A549 (cell line): ENCODE results near the gene ALAS1. TPM values are rescaled to one million over a fixed set of nuclear protein-coding genes. Genes with fewer than 3 reads are reported as not detected.

Experiments used
- ATAC-seq, 2 experiments: fragments of 200-7000 bp in 1 of 2; fragments of >200 bp in 1 of 2; cut with Nextera tagmentation in 1 of 2; cut with Tn5 transposase in 1 of 2; 3 replicates each; pipeline versions ENCODE4 v1.8.0 to v1.9.1; 2018 to 2020; ENCODE audit warnings: mild to moderate bottlenecking in 1 of 2, moderate library complexity in 1 of 2
- CTCF ChIA-PET: fragments of 300-600 bp; sonication (Branson Sonifier 250); formaldehyde crosslinking; extraction: SDS; loops from one replicate; lab custom pipeline; 2021; ENCODE audit warnings: antibody characterized with exemption, inconsistent platforms; lab: Yijun Ruan, JAX
- POLR2A ChIA-PET: fragments of 350-600 bp; formaldehyde crosslinking; extraction: SDS; loops from one replicate; lab custom pipeline; 2021; ENCODE audit warnings: antibody characterized with exemption, inconsistent platforms; lab: Yijun Ruan, JAX
- DNase-seq, 2 experiments: peaks; one replicate each; pipeline versions ENCODE4 v3.0.0 to v3.0.0-alpha.2; 2011 to 2016; ENCODE audit warnings: low read depth in 1 of 2, low spot score in 1 of 2
- FAIRE-seq: peaks from 2 replicates; lab custom pipeline; 2011; peaks lifted over from hg19 to GRCh38; lab: Jason Lieb, UNC
- H3K27ac ChIP-seq, 2 experiments: fragments of >200 bp; sonication (Bioruptor Twin); formaldehyde crosslinking; 3 replicates each; pipeline ENCODE4 v1.5.1; 2016 to 2017
- H3K4me1 ChIP-seq: fragments of >200 bp; sonication (Bioruptor Twin); formaldehyde crosslinking; 3 replicates; pipeline ENCODE4 v1.6.1; 2016
- H3K4me2 ChIP-seq: fragments of >200 bp; sonication (Bioruptor Twin); formaldehyde crosslinking; 3 replicates; pipeline ENCODE4 v1.6.1; 2016
- H3K4me3 ChIP-seq: fragments of >200 bp; sonication (Bioruptor Twin); formaldehyde crosslinking; 3 replicates; pipeline ENCODE4 v1.5.1; 2016
- H3K9me3 ChIP-seq: fragments of >200 bp; sonication (Bioruptor Twin); formaldehyde crosslinking; 3 replicates; pipeline ENCODE4 v1.6.1; 2016
- CBX2 ChIP-seq: fragments of 200-600 bp; sonication (generic); IDR thresholded peaks from 2 replicates; pipeline ENCODE4 v1.6.1; 2016; ENCODE audit warnings: low read depth, mild to moderate bottlenecking, borderline replicate concordance
- CBX8 ChIP-seq: fragments of 200-600 bp; sonication (generic); IDR thresholded peaks from 2 replicates; pipeline ENCODE4 v1.6.1; 2016
- CEBPB ChIP-seq, 2 experiments: fragments of >200 bp in 1 of 2; sonication (Bioruptor Twin) in 1 of 2; formaldehyde crosslinking in 1 of 2; IDR thresholded peaks; 2 replicates each; pipeline ENCODE4 v1.6.1; 2012 to 2016
- EHF ChIP-seq: fragments of 250-450 bp; sonication (Bioruptor Pico); IDR thresholded peaks from 2 replicates; pipeline ENCODE4 v1.5.0; 2020; ENCODE audit warnings: mild to moderate bottlenecking
- EHMT2 ChIP-seq: fragments of 200-600 bp; sonication (generic); IDR thresholded peaks from 2 replicates; pipeline ENCODE4 v1.6.1; 2016; ENCODE audit warnings: antibody characterized with exemption, low read depth, mild to moderate bottlenecking, moderate library complexity
- EP300 ChIP-seq, 2 experiments: fragments of >200 bp; sonication (Bioruptor Twin); formaldehyde crosslinking; IDR thresholded peaks; 2 replicates in 1 of 2; 3 replicates in 1 of 2; pipeline ENCODE4 v1.6.1; 2016 to 2017
- ESRRA ChIP-seq: fragments of 150-350 bp; IDR thresholded peaks from 2 replicates; pipeline ENCODE4 v1.6.1; 2014; ENCODE audit warnings: mild to moderate bottlenecking, low read length, borderline replicate concordance
- FOSB ChIP-seq: fragments of 250-450 bp; sonication (Bioruptor Pico); IDR thresholded peaks from 2 replicates; pipeline ENCODE4 v1.5.0; 2020; ENCODE audit warnings: mild to moderate bottlenecking, moderate library complexity
- HDAC2 ChIP-seq: fragments of 200-600 bp; sonication (generic); IDR thresholded peaks from 2 replicates; pipeline ENCODE4 v1.6.1; 2016
- HES2 ChIP-seq: fragments of >200 bp; sonication (Bioruptor Twin); formaldehyde crosslinking; IDR thresholded peaks from 2 replicates; pipeline ENCODE4 v1.6.1; 2016
- HOXB13 ChIP-seq: fragments of 250-450 bp; sonication (Bioruptor Pico); IDR thresholded peaks from 2 replicates; pipeline ENCODE4 v1.5.0; 2020; ENCODE audit warnings: low read depth, mild to moderate bottlenecking, moderate library complexity
- KDM1A ChIP-seq: fragments of 200-600 bp; sonication (generic); IDR thresholded peaks from 2 replicates; pipeline ENCODE4 v1.6.1; 2016; ENCODE audit warnings: low read depth, mild to moderate bottlenecking
- KDM5A ChIP-seq: fragments of 200-600 bp; sonication (generic); IDR thresholded peaks from 2 replicates; pipeline ENCODE4 v1.6.1; 2016; ENCODE audit warnings: antibody characterized with exemption, mild to moderate bottlenecking
- MAFK ChIP-seq: fragments of 450-650 bp; IDR thresholded peaks from 2 replicates; pipeline ENCODE4 v1.6.1; 2014; ENCODE audit not compliant: partially characterized antibody
- MAX ChIP-seq: IDR thresholded peaks from 2 replicates; pipeline ENCODE4 v1.6.1; 2012
- MYC ChIP-seq: IDR thresholded peaks from 2 replicates; pipeline ENCODE4 v1.6.1; 2012; ENCODE audit warnings: mild to moderate bottlenecking, inconsistent platforms, low read length, improper control_type of control experiment, borderline replicate concordance
- NFE2L2 ChIP-seq: fragments of 150-350 bp; conservative IDR thresholded peaks from 2 replicates; pipeline ENCODE4 v1.6.1; 2014; ENCODE audit warnings: low read length
- PBX3 ChIP-seq: IDR thresholded peaks from 2 replicates; pipeline ENCODE4 v1.6.1; 2012
- PHF8 ChIP-seq: fragments of 200-600 bp; sonication (generic); IDR thresholded peaks from 2 replicates; pipeline ENCODE4 v1.6.1; 2016; ENCODE audit warnings: low read depth, mild to moderate bottlenecking, antibody characterized with exemption, moderate library complexity, borderline replicate concordance
- POLR2AphosphoS2 ChIP-seq: conservative IDR thresholded peaks from 2 replicates; pipeline ENCODE4 v1.6.1; 2012; ENCODE audit warnings: low read length, improper control_type of control experiment, inconsistent platforms
- RARB ChIP-seq: fragments of 250-450 bp; sonication (Bioruptor Pico); IDR thresholded peaks from 2 replicates; pipeline ENCODE4 v1.8.0; 2021; ENCODE audit warnings: mild to moderate bottlenecking, moderate library complexity
- RFX5 ChIP-seq: fragments of 450-650 bp; IDR thresholded peaks from 2 replicates; pipeline ENCODE4 v1.7.1; 2014; ENCODE audit warnings: antibody characterized with exemption, mild to moderate bottlenecking, moderate library complexity
- SREBF2 ChIP-seq: fragments of 450-650 bp; IDR thresholded peaks from 2 replicates; pipeline ENCODE4 v1.6.1; 2014; ENCODE audit warnings: mild to moderate bottlenecking, moderate library complexity
- ZFP36 ChIP-seq: fragments of 450-650 bp; IDR thresholded peaks from 2 replicates; pipeline ENCODE4 v1.6.1; 2014; ENCODE audit warnings: borderline replicate concordance; ENCODE audit not compliant: partially characterized antibody
- ZNF302 ChIP-seq: fragments of 250-450 bp; sonication (Bioruptor Pico); IDR thresholded peaks from 2 replicates; pipeline ENCODE4 v1.9.0; 2021; ENCODE audit warnings: inconsistent platforms, mild to moderate bottlenecking, moderate library complexity
- ZSCAN20 ChIP-seq: fragments of 250-450 bp; sonication (Bioruptor Pico); IDR thresholded peaks from 2 replicates; pipeline ENCODE4 v1.8.0; 2022; ENCODE audit warnings: mild to moderate bottlenecking, moderate library complexity
- WGBS: methylation state at CpG from one replicate; pipeline ENCODE4 v1.1.6; 2017; ENCODE audit errors: missing lambda C conversion rate; 5-methylcytosine and 5-hydroxymethylcytosine counted together
- polyA plus RNA-seq, 4 experiments: library from polyadenylated mRNA; depleted of rRNA in 3 of 4; stranded (reverse); fragments of >200 nt; fragmentation: RNase III in 1 of 4; extraction: RNeasy Plus Mini Kit Qiagen cat#74134 plus additional on column Dnase treatment in 1 of 4; gene quantifications; 2 replicates in 3 of 4; 3 replicates in 1 of 4; pipeline ENCODE4 v1.2.3, GENCODE V29; 2011 to 2017

ALAS1 gene
- polyA plus RNA-seq, 2 of the 4 experiments (the other 2 are of a cell fraction), result 56.8 to 63.7 TPM

GRCh38 chr3:52225452-52226228 lies 27.7 kb downstream of the ALAS1 start, which contains the start of gene TLR9:
TSS of gene TLR9 (minus strand) at chr3:52225645. CDS start at chr3:52225529, 116 bp downstream.
- CTCF ChIA-PET, result interaction anchor here (1.2 to 12.2 kb wide), 5 partner anchors 8 to 114 kb away, joined by 4 to 198 read pairs (median 8); partner anchors contain the start of gene TWF2
- 79% methylated on average over 8 of the region's 9 CpGs for WGBS
- POLR2A ChIA-PET, result no interaction called here
- DNase-seq (no peak), FAIRE-seq (no peak), ATAC-seq (no peak)
- no peak within 1 kb of the TSS for H3K4me2 ChIP-seq
- H3K9me3 ChIP-seq, result no peaks in the 10 kb centered on the region
- H3K4me3 ChIP-seq, result no peak within 1 kb of the TSS
- no peak within 1 kb of the TSS for H3K27ac ChIP-seq
- H3K4me1 ChIP-seq, result no peaks in the 10 kb centered on the region
- TF ChIP-seq NFE2L2, result no peak

- ChIA-PET POLR2A (no interaction called here), CTCF (interaction anchor here (2.4 to 12.2 kb wide), 2 partner anchors 7 to 114 kb away, joined by 8 to 198 read pairs; partner anchors contain the start of gene TWF2)
- no peak overlapping the region for H3K4me2 ChIP-seq
- DNase-seq (no peak), ATAC-seq (no peak; a peak in 1 of 6 replicates), FAIRE-seq (no peak)
- 100% methylated on average over 3 of the region's 5 CpGs for WGBS
- no peak overlapping the region for H3K4me3 ChIP-seq
- no peaks in the 10 kb centered on the region for H3K9me3 ChIP-seq
- TF ChIP-seq MYC (no peak), EHF (CRISPR knock-in tag) (no peak), HOXB13 (no peak), ZNF302 (CRISPR knock-in tag) (no peak), CBX2 (no peak), POLR2AphosphoS2 (no peak), EP300 (IDR thresholded peaks at IDR 0.05) (no peak), CBX8 (no peak), HDAC2 (no peak), CEBPB (IDR thresholded peaks at IDR 0.05) (no peak), PHF8 (no peak)
- no peaks in the 10 kb centered on the region for H3K4me1 ChIP-seq
- no peak overlapping the region for H3K27ac ChIP-seq
Observed at GRCh38 chr3:52226229-52226817, 28.4 kb downstream of the ALAS1 start.

GRCh38 chr3:52227117-52227516 lies 29.2 kb downstream of the ALAS1 start:
- 87% methylated on average over 3 of the region's 4 CpGs for WGBS
- Histone ChIP-seq H3K9me3 (no peaks in the 10 kb centered on the region), H3K27ac (no peak overlapping the region), H3K4me3 (no peak overlapping the region), H3K4me2 (no peak overlapping the region), H3K4me1 (no peaks in the 10 kb centered on the region)
- FAIRE-seq (no peak), DNase-seq (no peak), ATAC-seq (0 out of 6 replicates have a peak, but pooled peaks of 1 of the 2 experiments have one; percentile 11)
- POLR2A ChIA-PET, result interaction anchor here (1.0 kb wide), 1 partner anchor 11 kb away, joined by 3 read pairs; no protein-coding TSS in a partner anchor
- no peak for TF ChIP-seq NFE2L2
- no peak for TF ChIP-seq EHF (CRISPR knock-in tag)
- TF ChIP-seq ESRRA, result no peak
- no peak for TF ChIP-seq HES2
- no peak for TF ChIP-seq EHMT2
- CTCF ChIA-PET, result interaction anchor here (0.7 to 12.2 kb wide), 4 partner anchors 7 to 145 kb away, joined by 3 to 198 read pairs (median 6); partner anchors contain the start of gene TWF2

GRCh38 chr3:52227766-52228165 lies 29.8 kb downstream of the ALAS1 start:
- WGBS, result 82% methylated on average over 4 of the region's 7 CpGs
- DNase-seq (no peak), FAIRE-seq (no peak), ATAC-seq (no peak)
- Histone ChIP-seq H3K4me3 (no peak overlapping the region), H3K27ac (no peak overlapping the region), H3K9me3 (no peaks in the 10 kb centered on the region), H3K4me1 (no peaks in the 10 kb centered on the region), H3K4me2 (no peak overlapping the region)
- CTCF ChIA-PET, result interaction anchor here (0.7 to 12.2 kb wide), 4 partner anchors 6 to 144 kb away, joined by 3 to 198 read pairs (median 6); partner anchors contain the start of gene TWF2
- POLR2A ChIA-PET, result interaction anchor here (1.0 kb wide), 1 partner anchor 11 kb away, joined by 3 read pairs; no protein-coding TSS in a partner anchor
- no peak for TF ChIP-seq ZNF302 (CRISPR knock-in tag)
- no peak for TF ChIP-seq HOXB13
- TF ChIP-seq PBX3, result no peak
- no peak for TF ChIP-seq RARB (CRISPR knock-in tag)
- TF ChIP-seq EHMT2, result no peak
- no peak for TF ChIP-seq KDM1A
- no peak for TF ChIP-seq ZFP36
- TF ChIP-seq HES2, result no peak
- TF ChIP-seq CBX8, result no peak
- no peak for TF ChIP-seq SREBF2
- TF ChIP-seq FOSB, result no peak
- no peak for TF ChIP-seq RFX5
- TF ChIP-seq MYC, result no peak
- TF ChIP-seq MAFK, result no peak
- TF ChIP-seq MAX, result no peak
- no peak for TF ChIP-seq ZSCAN20
- TF ChIP-seq KDM5A, result no peak
